ENCODE data around the gene ARVCF. TPM values are rescaled to one million over a fixed set of nuclear protein-coding genes. Genes with fewer than 3 reads are reported as not detected.

Gene ARVCF
- total and polyA plus RNA-seq, 2 donors (not counting 1 experiment from before 2014, with no cell fraction given), result 2.2 to 6.7 TPM

DNA sequence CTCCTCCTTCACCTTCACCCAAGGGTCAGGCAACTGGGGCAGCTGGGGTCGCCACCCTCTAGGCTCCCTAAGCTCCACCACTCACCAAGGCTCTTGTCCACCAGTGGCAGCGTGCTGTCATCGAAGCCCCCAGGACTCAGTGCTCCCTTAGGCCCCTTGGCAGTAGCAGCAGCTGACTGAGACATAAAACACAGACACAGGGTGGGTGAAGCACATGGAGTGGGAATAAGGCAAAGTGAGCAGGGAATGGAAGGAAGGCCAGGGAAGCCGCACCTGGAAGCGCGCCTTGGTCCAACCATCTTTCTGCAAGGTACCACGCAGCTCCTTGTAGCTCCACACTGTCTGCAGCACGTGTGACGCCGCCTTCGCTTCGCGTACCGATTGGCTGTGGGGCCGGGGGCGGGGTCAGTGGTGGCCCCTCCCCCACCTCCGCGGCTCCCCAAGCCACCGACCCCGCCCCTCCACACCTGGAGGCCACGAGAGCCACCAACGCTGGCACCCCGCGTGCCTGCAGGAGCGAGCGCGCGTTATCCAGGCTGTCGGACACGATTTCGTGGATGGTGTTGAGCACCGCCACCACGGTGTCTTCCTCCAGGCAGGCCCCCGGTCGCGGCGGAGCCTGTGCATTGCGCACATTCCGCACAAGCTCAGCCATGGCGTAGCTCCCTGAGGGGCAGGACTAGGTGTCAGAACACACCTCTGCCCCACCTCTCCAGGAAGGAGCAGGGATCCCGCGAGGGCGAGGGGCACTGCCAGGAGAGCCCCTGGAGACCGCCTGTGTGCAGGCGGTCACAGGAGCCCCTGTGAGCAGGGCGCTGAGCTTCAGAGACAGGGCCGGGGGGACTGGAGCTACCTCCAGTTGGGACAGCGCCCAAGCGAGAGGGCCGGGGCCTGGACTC lies 43.7 kb downstream of the ARVCF start:
- ATAC-seq (ENCODE audit: low read depth) (no peak), DNase-seq (no peak)
- H3K27me3 ChIP-seq (replicated peaks in 1 of 4; ENCODE audit: control extremely low read depth in 1 of 4, control insufficient read depth in 3 of 4, insufficient read depth in 4 of 4, low read length in 3 of 4), result no peaks in the 10 kb centered on the region
- CTCF ChIA-PET, result interaction anchor here (0.7 to 7.2 kb wide), 6 partner anchors 14 to 184 kb away, joined by 3 to 65 read pairs (median 6); no protein-coding TSS in a partner anchor
- no peaks in the 10 kb centered on the region for H3K27me3 Mint-ChIP-seq
- H3K9ac ChIP-seq (ENCODE audit: low read length), result no peak overlapping the region
- H3K27ac ChIP-seq (ENCODE audit: low read length in 2 of 2), result no peak overlapping the region
- H3K9me3 Mint-ChIP-seq (ENCODE audit: insufficient read depth), result no peaks in the 10 kb centered on the region
- H3K4me2 ChIP-seq (replicated peaks; ENCODE audit: low read depth, low read length, poor library complexity, severe bottlenecking), result no peak overlapping the region
- POLR2A ChIA-PET, result no interaction called here
- no peaks in the 10 kb centered on the region for H3K9me3 ChIP-seq (ENCODE audit: control extremely low read depth in 1 of 3, control insufficient read depth in 2 of 3, insufficient read depth in 1 of 3, low read length in 2 of 3)
- H3K4me3 Mint-ChIP-seq, result no peak overlapping the region
- intact Hi-C loops (cut with micrococcal nuclease), result loop anchor here (5.0 kb wide), 1 partner anchor 159 kb away; the partner anchor contains the start of gene ZDHHC8
- no peaks in the 10 kb centered on the region for H3K79me2 ChIP-seq (ENCODE audit: control insufficient read depth, insufficient read depth, low read length)
- TF ChIP-seq, protein P1, sequence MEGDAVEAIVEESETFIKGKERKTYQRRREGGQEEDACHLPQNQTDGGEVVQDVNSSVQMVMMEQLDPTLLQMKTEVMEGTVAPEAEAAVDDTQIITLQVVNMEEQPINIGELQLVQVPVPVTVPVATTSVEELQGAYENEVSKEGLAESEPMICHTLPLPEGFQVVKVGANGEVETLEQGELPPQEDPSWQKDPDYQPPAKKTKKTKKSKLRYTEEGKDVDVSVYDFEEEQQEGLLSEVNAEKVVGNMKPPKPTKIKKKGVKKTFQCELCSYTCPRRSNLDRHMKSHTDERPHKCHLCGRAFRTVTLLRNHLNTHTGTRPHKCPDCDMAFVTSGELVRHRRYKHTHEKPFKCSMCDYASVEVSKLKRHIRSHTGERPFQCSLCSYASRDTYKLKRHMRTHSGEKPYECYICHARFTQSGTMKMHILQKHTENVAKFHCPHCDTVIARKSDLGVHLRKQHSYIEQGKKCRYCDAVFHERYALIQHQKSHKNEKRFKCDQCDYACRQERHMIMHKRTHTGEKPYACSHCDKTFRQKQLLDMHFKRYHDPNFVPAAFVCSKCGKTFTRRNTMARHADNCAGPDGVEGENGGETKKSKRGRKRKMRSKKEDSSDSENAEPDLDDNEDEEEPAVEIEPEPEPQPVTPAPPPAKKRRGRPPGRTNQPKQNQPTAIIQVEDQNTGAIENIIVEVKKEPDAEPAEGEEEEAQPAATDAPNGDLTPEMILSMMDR (IDR thresholded peaks at IDR 0.05), result no peak
- no peak for TF ChIP-seq EZH2 (IDR thresholded peaks at IDR 0.05; ENCODE audit: borderline replicate concordance, insufficient read depth, low read depth, low read length, poor library complexity, severe bottlenecking)
- H3K27ac Mint-ChIP-seq, result no peak overlapping the region
- peaks cover 0 to 4% of the 10 kb centered on the region in 2 donors for H3K4me1 ChIP-seq (ENCODE audit: control insufficient read depth in 2 of 2, insufficient read depth in 2 of 2, low read length in 2 of 2)
- peaks cover 0 to 11% of the 10 kb centered on the region in 2 experiments for H3K36me3 ChIP-seq (replicated peaks in 1 of 2; ENCODE audit: control extremely low read depth in 1 of 2, control insufficient read depth in 1 of 2, extremely low read depth in 1 of 2, insufficient read depth in 2 of 2, low read length in 1 of 2)
- no peak overlapping the region for H3K4me3 ChIP-seq (ENCODE audit: control extremely low read depth in 1 of 5, extremely low read depth in 1 of 5, insufficient read depth in 1 of 5, low read depth in 2 of 5, low read length in 4 of 5)
- 96% methylated on average over 49 of the region's 50 CpGs for WGBS (ENCODE audit: insufficient coverage)
- H4K20me1 ChIP-seq (ENCODE audit: control insufficient read depth, insufficient read depth, low read length, poor library complexity, severe bottlenecking), result no peaks in the 10 kb centered on the region
- peaks cover 14% of the 10 kb centered on the region for H3K4me1 Mint-ChIP-seq
- no peak overlapping the region for H2AFZ ChIP-seq (ENCODE audit: insufficient read depth, low read depth, low read length, poor library complexity, severe bottlenecking)

- no peaks in the 10 kb centered on the region for H3K79me2 ChIP-seq (ENCODE audit: control insufficient read depth, insufficient read depth, low read length)
- no peaks in the 10 kb centered on the region for H3K27me3 ChIP-seq (replicated peaks in 1 of 4; ENCODE audit: control extremely low read depth in 1 of 4, control insufficient read depth in 3 of 4, insufficient read depth in 4 of 4, low read length in 3 of 4)
- no peak overlapping the region for H3K4me3 ChIP-seq (ENCODE audit: control extremely low read depth in 1 of 5, extremely low read depth in 1 of 5, insufficient read depth in 1 of 5, low read depth in 2 of 5, low read length in 4 of 5)
- Mint-ChIP-seq H3K9me3 (ENCODE audit: insufficient read depth) (no peaks in the 10 kb centered on the region), H3K27ac (no peak overlapping the region), H3K4me1 (peaks cover 14% of the 10 kb centered on the region), H3K4me3 (no peak overlapping the region), H3K27me3 (no peaks in the 10 kb centered on the region)
- H3K36me3 ChIP-seq (replicated peaks in 1 of 2; ENCODE audit: control extremely low read depth in 1 of 2, control insufficient read depth in 1 of 2, extremely low read depth in 1 of 2, insufficient read depth in 2 of 2, low read length in 1 of 2), result peaks cover 0 to 16% of the 10 kb centered on the region in 2 experiments
- H3K9me3 ChIP-seq (ENCODE audit: control extremely low read depth in 1 of 3, control insufficient read depth in 2 of 3, insufficient read depth in 1 of 3, low read length in 2 of 3), result no peaks in the 10 kb centered on the region
- no peak overlapping the region for H3K9ac ChIP-seq (ENCODE audit: low read length)
- no peak for DNase-seq
- no peak overlapping the region for H2AFZ ChIP-seq (ENCODE audit: insufficient read depth, low read depth, low read length, poor library complexity, severe bottlenecking)
- ChIA-PET POLR2A (no interaction called here), CTCF (interaction anchor here (0.7 to 7.2 kb wide), 5 partner anchors 42 to 185 kb away, joined by 3 to 65 read pairs (median 9); no protein-coding TSS in a partner anchor)
- ATAC-seq (ENCODE audit: low read depth), result no peak
- no peak overlapping the region for H3K27ac ChIP-seq (ENCODE audit: low read length in 2 of 2)
- H3K4me1 ChIP-seq (ENCODE audit: control insufficient read depth in 2 of 2, insufficient read depth in 2 of 2, low read length in 2 of 2), result peaks cover 0 to 4% of the 10 kb centered on the region in 2 donors
- no peak overlapping the region for H3K4me2 ChIP-seq (replicated peaks; ENCODE audit: low read depth, low read length, poor library complexity, severe bottlenecking)
- TF ChIP-seq, protein P1 (IDR thresholded peaks at IDR 0.05), result no peak
- no peak for TF ChIP-seq EZH2 (IDR thresholded peaks at IDR 0.05; ENCODE audit: borderline replicate concordance, insufficient read depth, low read depth, low read length, poor library complexity, severe bottlenecking)
- H4K20me1 ChIP-seq (ENCODE audit: control insufficient read depth, insufficient read depth, low read length, poor library complexity, severe bottlenecking), result no peaks in the 10 kb centered on the region
- intact Hi-C loops (cut with micrococcal nuclease), result loop anchor here (5.0 kb wide), 1 partner anchor 160 kb away; the partner anchor contains the start of gene ZDHHC8
- WGBS (ENCODE audit: insufficient coverage), result 97% methylated on average over 8 of the region's 9 CpGs
Measured at GRCh38 chr22:19972251-19972650, 44.4 kb downstream of the ARVCF start.

All from B cell (primary cell).